Activated T-cell treated with anti-CD3 and anti-CD28 coated beads for 4 hours (primary cell): ENCODE results near the gene GFM2.
A peak's percentile ranks its signal among the peaks of the same experiment; 100 is the strongest.
"Not testable (repeated sequence)": the region's sequence is repeated elsewhere in the genome, so short reads cannot be mapped to it uniquely, and the experiment has no call there.

ENCODE experiments used
- DNase-seq: peaks from one replicate; pipeline ENCODE4 v3.0.0-alpha.2; 2020

The GFM2 gene

DNA sequence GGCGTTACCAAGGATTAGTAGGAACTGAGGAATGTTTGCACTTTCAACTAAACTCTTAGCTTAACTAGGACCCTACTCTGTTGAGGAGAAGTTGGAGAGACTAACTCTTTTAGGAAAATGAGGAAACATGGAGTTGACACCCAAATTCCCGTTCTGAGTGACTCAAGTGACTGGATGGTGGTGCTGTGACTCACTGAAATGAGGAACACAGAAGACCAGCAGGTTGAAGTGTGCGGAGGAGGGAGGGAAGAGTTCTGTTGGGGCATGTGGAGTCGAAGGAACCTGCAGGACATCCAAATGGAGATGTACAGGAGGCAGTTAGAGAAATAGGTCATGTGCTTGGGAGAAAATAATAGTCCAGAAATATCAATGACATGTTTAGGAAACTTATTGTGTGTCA is 73.7 kb downstream of the GFM2 start:
- no peak for DNase-seq

DNA sequence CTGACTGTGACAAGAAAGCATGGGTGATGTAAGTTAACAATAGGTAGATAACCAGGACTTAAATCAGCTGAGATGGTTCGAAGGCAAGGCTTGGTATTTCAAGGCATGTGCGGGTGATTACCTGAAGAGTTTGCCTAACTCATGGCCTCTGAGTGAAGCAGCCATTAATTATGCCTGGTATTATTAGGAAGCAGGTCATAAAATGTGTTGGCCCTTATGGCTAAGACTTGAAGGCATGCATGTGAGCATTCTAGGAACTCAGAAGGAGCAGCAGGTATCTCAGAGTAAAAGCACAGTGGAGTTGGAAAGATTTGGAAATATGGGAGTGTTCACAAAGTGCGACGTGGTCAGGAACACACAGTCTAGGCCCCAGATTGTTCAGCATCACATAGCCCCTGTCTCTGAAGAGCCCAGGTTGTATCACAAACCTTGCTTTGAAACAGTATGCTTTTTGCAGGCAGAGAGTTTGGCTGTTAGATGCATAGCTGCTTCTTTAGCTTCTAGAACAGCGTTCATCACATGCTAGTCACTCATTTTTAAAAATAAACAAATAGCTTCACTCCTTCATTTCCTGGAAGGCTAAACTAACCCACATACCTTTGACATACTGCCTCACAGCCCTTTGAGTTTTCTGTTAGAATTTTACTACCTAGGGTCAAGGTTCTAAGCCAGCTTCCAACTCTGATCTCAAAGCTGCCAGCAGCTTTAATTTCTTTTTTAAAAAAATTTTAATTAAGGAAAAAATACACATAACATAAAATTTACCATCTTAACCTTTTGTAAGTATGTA is 79.8 kb downstream of the GFM2 start:
- DNase-seq = no peak

DNA sequence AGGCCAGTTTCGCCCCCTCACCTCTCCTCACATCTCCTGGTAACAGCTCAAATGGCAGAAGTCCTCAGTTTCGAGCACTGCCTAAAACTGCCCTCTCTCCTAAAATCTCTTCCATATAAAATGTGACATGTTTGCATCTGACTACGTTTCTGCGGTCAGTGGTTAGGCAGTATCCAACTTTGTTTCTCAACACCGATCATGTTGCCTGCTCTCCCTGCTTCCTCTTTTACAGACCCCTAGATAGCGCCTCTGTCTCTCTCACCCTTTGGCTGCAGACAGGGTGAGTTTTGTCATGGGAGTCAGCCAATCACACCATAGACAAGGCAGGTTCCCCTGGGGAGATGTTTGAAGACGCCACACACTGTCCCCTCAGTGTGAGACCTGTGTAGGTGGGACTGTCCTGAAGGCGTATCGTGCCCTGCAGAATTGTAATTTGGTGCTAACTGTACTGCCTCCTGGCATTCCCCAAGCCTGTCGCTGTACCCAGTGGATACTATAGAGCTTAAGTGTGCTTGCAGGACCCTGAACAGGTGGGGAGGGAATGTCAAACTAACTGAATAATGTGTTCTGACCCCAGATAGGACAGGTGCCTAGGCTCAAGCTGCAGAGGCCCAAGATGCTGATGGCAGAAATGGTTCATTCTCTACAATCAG is 80.8 kb downstream of the GFM2 start:
- DNase-seq = no peak

DNA sequence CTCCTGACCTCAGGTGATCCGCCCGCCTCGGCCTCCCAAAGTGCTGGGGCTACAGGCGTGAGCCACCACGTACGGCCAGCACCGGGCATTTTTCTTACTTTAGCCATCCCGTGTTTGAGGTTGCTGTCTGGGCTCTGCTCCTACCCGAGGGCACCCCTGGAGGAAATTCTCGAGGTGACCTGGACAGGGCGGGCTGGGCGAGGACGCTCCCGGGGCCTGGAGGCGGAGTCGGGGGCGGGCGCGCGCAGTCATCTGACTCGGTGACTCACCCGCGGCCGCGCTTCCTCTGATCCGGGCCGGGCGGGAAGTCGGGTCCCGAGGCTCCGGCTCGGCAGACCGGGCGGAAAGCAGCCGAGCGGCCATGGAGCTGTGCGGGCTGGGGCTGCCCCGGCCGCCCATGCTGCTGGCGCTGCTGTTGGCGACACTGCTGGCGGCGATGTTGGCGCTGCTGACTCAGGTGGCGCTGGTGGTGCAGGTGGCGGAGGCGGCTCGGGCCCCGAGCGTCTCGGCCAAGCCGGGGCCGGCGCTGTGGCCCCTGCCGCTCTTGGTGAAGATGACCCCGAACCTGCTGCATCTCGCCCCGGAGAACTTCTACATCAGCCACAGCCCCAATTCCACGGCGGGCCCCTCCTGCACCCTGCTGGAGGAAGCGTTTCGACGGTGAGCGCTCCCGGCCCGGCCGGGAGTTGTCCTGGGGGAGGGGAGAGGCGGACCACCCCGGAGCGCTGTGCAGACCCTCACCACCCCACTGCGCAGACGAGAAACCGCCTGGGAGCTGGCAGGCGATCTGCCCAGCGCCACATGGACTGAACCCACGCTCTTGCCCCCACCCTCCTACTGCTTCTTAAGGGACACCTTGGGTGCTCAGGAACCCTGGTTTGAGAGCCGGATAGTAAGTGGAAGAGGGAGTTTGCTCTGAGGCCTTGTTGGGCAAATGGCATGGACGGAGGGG is 81.7 kb downstream of the GFM2 start, which contains the start of gene HEXB:
HEXB (plus strand) TSS at position 334 of the 952 bp plus-strand sequence; CDS start at position 362, 28 bp downstream.
- peak; percentile 74 for DNase-seq

DNA sequence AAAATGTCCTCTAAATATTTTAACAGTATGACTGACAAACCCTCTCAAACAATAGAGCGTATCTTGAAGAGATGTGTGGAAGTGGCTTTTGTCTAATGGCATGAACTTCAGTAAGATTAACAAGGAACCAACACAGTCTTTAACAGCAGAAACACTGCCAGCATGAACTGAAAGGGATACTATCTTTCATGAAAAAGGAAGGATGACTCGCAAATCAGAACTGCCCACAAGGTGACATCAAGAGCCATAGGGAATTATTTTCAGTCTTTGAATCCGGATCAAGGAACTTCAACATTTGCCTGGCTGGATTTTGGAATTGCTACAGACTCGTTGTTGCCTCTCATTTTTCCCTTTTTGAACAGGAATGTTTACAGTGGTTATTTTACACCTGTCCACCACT is 87.0 kb downstream of the GFM2 start:
- no peak for DNase-seq

DNA sequence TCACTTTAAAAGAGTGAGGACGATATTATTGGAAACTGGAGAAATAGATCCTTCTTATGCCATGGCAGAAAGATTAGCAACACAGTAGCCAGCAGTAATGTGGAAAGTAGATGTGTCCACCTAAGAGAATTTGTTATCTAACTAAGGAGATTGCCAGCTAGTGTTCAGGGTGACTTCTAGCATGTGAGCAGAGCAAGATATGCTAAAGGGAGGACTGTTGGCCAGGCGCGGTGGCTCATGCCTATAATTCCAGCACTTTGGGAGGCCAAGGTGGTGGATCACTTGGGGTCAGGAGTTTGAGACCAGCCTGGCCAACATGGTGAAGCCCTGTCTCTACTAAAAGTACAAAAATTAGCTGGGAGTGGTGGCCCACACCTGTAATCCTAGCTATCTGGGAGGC is 87.6 kb downstream of the GFM2 start:
- not testable (repeated sequence) for DNase-seq

DNA sequence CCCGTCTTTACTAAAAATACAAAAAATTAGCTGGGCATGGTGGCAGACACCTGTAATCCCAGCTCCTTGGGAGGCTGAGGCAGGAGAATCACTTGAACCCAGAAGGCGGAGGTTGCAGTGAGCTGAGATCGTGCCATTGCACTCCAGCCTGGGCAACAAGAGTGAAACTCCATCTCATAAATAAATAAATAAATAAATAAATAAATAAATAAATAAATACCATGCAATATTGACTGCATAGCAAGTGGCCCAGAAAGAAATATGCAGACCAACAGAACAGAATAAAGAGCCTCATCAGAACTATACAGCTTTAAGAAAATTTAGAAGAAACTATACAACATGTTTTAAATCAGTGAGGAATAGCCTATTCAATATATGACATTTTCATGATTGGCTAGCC is 88.8 kb downstream of the GFM2 start:
- DNase-seq = not testable (repeated sequence)

DNA sequence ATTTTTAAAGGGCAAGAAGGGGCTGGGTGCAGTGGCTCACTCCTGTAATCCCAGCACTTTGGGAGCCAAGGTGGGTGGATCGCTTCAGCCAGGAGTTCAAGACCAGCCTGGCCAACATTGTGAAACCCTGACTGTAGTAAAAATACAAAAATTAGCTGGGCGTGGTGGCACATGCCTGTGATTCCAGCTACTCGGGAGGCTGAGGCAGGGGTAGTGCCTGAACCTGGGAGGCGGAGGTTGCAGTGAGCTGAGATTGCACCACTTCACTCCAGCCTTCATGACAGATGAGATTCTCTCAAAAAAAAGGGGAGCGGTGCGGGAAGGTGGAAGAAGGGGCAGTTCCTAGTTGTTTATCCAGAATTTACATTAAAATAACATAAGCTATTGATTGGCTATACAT is 90.5 kb downstream of the GFM2 start:
- not testable (repeated sequence) for DNase-seq

DNA sequence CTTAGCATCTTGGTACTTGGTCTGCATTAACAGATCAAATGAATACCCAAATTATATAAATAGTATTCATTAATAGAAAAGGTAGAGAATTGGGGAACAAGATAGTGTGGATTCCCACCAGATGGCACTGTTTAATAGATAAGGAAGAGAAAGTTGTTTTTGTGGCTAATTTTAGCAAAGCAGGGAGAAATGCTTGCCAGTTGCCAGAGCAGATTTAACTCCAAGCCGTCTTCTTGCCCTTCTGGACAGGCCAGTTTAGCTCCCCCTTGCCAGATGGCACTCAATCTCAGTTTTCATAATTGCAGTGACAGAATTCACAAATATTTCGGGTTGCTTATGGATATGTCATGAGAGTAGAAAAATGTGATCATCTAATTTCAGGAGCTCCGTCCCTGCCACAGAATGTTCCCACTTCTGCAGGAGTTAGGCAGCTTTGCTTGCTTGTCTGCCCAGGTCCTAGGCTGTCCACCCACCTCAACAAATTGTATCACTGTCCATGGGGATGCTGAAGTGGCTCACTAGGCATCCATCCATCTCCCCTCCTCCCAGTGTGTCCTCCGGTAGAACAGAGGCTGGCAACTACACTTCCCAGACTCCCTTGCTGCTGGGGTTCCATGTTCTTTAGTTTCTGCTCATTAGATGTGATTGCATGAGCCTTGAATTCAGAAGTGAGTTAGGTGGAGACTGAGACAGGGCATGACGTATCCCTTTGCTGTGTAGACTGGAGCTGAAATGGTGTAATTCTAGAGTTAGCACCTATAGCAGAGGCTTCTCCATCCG is 93.7 kb downstream of the GFM2 start:
- DNase-seq = no peak

DNA sequence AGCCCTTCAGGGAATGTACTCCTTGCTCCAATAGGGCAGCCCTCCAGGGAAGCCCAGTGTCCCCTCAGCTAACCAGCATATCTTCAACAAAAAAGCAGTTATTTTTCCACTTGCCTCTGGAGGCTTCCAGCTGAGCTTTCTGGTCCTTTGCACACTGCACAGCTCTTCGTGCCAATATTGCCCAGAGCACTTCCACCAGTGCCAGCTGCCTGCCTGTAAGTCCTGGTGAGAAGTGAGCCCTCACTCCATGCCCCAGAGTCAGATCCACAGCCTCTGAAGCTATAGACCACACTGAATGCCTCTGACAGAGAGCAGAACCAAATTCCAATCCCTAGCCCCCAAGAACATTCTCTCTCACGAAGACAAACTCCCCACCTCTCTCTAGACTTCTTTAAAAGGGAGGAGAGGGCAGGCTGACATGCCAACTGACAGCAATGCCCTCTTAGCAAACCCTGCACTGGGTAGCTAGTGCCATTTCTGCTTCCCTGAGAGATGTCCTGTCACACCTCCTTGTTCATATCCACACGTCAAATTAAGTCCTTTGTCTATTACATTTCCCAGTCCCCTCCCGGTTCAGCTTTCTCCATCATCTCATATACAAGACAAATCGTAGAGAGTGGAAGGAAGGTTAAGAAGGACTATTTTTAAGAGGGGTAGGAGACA is 94.6 kb downstream of the GFM2 start:
- DNase-seq = no peak
